HUES64 (cell line): ENCODE measurements around the gene USP19.

Experiments
- H3K27ac ChIP-seq: 2 replicates; pipeline ENCODE4 v1.7.0; 2013; ENCODE audit warnings: low read depth, low read length, inconsistent platforms
- H3K27me3 ChIP-seq: 2 replicates; pipeline ENCODE4 v1.6.1; 2013; ENCODE audit warnings: mild to moderate bottlenecking, low read length; ENCODE audit not compliant: insufficient read depth
- H3K36me3 ChIP-seq: 2 replicates; pipeline ENCODE4 v1.6.1; 2013; ENCODE audit warnings: mild to moderate bottlenecking, low read length; ENCODE audit not compliant: insufficient read depth
- H3K4me1 ChIP-seq: 2 replicates; pipeline ENCODE4 v1.6.1; 2013; ENCODE audit warnings: mild to moderate bottlenecking, low read length, moderate library complexity; ENCODE audit not compliant: insufficient read depth
- H3K4me3 ChIP-seq: 2 replicates; pipeline ENCODE4 v1.5.1; 2013; ENCODE audit warnings: mild to moderate bottlenecking, low read length, moderate library complexity
- H3K9ac ChIP-seq: 2 replicates; pipeline ENCODE4 v1.6.1; 2013; ENCODE audit warnings: mild to moderate bottlenecking, low read depth, low read length
- H3K9me3 ChIP-seq: 2 replicates; pipeline ENCODE4 v1.6.1; 2013; ENCODE audit warnings: low read depth, low read length; ENCODE audit not compliant: insufficient read depth
- WGBS: fragments of 150-250, 120-280 bp; methylation state at CpG from one replicate; pipeline ENCODE4 v1.1.7; 2013; ENCODE audit warnings: missing lambda C conversion rate; 5-methylcytosine and 5-hydroxymethylcytosine counted together

The USP19 gene

GRCh38 chr3:49132437-49133225 is 12.0 kb upstream of the USP19 start, which contains the start of gene LAMB2:
LAMB2 (minus strand) TSS chr3:49133050; CDS start chr3:49132867, 183 bp downstream.
- H3K4me3 ChIP-seq: peak within 1 kb of the TSS; percentile 89
- peak within 1 kb of the TSS; percentile 78; the same call in 1 of the 2 replicates for H3K27ac ChIP-seq

DNA sequence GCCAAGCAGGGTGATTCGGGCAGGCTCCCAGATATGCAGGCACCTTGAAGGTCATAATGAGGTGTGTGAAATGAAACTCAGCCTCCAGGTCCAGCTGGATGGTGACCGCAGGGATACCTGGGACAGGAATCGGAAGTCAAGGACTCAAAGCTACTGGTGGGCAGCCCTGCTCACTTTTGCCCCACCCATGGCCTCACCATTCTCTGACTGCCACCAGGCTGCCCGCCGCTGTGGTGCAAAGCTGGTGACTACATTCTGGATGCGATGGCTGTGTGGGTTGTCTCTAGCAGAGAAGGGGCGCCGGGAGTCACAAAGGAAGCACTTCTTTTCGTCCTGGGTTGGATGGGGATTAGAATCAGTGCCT is 11.4 kb upstream of the USP19 start:
- Histone ChIP-seq H3K9ac (peak overlapping the region; percentile 63), H3K36me3 (no peaks in the 10 kb centered on the region), H3K27ac (peak overlapping the region; percentile 78; the same call in 1 of the 2 replicates), H3K4me3 (peak overlapping the region; percentile 89), H3K4me1 (peaks cover 9% of the 10 kb centered on the region; the same call in 1 of the 2 replicates), H3K9me3 (no peaks in the 10 kb centered on the region), H3K27me3 (no peaks in the 10 kb centered on the region)
- 59% methylated on average over 9 of the region's 9 CpGs for WGBS

More at GRCh38 chr3:49132437-49133225, 12.0 kb upstream of the USP19 start, which contains the start of gene LAMB2:
- H3K9me3 ChIP-seq: no peaks in the 10 kb centered on the region
- H3K9ac ChIP-seq: peak within 1 kb of the TSS; percentile 63
- peaks cover 9% of the 10 kb centered on the region; the same call in 1 of the 2 replicates for H3K4me1 ChIP-seq
- H3K27me3 ChIP-seq: no peaks in the 10 kb centered on the region
- H3K36me3 ChIP-seq: no peaks in the 10 kb centered on the region
- 4% methylated on average over 28 of the region's 28 CpGs for whole genome bisulfite sequencing

GRCh38 chr3:49131576-49131975 is 11.0 kb upstream of the USP19 start:
- H3K4me3 ChIP-seq: peak overlapping the region; percentile 89
- WGBS: 95% methylated on average over 6 of the region's 6 CpGs
- no peak overlapping the region for H3K27ac ChIP-seq
- H3K9me3 ChIP-seq: no peaks in the 10 kb centered on the region
- no peaks in the 10 kb centered on the region for H3K36me3 ChIP-seq
- 0 out of 2 replicates have a peak overlapping the region, but pooled peaks have one; percentile 63 for H3K9ac ChIP-seq
- H3K27me3 ChIP-seq: no peaks in the 10 kb centered on the region
- H3K4me1 ChIP-seq: peaks cover 9% of the 10 kb centered on the region; the same call in 1 of the 2 replicates

- Histone ChIP-seq H3K9ac (no peak overlapping the region), H3K27ac (no peak overlapping the region), H3K36me3 (no peaks in the 10 kb centered on the region), H3K9me3 (no peaks in the 10 kb centered on the region), H3K4me1 (peaks cover 9% of the 10 kb centered on the region; the same call in 1 of the 2 replicates), H3K4me3 (no peak overlapping the region), H3K27me3 (no peaks in the 10 kb centered on the region)
- 93% methylated on average over 12 of the region's 12 CpGs for WGBS
Measured at GRCh38 chr3:49131040-49131439, 10.4 kb upstream of the USP19 start.

- WGBS: 90% methylated on average over 14 of the region's 14 CpGs
- Histone ChIP-seq H3K36me3 (peaks cover 27% of the 10 kb centered on the region), H3K4me3 (no peak overlapping the region), H3K27ac (no peak overlapping the region), H3K4me1 (no peaks in the 10 kb centered on the region), H3K27me3 (no peaks in the 10 kb centered on the region), H3K9ac (no peak overlapping the region), H3K9me3 (no peaks in the 10 kb centered on the region)
Measured at GRCh38 chr3:49124991-49125670, 4.5 kb upstream of the USP19 start.

DNA sequence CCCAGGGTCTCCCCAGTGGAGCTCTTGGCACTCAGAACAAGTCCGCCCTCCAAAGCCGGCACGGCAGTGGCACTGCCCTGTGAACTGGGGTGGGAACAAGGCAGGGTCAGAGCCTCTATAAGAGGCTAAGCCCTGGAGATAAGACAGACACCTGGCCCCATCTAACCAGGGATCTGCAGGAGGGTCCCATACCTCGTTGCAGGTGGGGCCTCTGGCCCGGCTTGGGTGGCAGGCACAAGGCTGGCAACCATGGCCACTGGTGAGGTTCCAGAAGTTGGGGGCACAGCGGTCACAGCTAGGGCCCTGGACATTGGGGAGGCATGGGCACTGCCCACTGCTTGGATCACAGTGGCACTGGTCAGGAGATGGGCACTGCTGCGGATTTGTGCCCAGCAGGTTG is 3.6 kb upstream of the USP19 start:
- Histone ChIP-seq H3K27me3 (no peaks in the 10 kb centered on the region), H3K36me3 (peaks cover 27% of the 10 kb centered on the region), H3K9ac (no peak overlapping the region), H3K4me1 (peaks cover 6% of the 10 kb centered on the region; the same call in 1 of the 2 replicates), H3K9me3 (no peaks in the 10 kb centered on the region), H3K27ac (no peak overlapping the region), H3K4me3 (no peak overlapping the region)
- WGBS: 94% methylated on average over 7 of the region's 7 CpGs

DNA sequence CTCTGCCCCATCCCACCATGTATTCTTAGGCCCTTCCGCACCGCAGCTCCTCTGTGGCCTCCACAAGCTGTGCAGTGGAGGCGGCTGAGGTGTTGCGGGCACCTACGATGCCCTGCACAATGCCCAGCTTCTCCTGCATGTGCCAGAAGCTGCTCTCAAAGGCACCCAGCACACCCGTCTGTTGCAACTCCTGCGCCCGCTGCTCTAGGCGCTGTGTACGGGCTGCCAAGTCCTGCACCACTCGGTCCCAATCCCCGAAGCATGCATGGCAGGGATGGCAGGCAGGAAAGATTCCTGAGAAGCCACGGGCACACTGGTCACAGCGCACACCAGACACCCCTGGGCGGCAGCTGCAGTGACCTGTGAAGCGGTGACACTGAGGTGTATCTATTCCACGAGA is 3.1 kb upstream of the USP19 start:
- H3K4me3 ChIP-seq: no peak overlapping the region
- H3K9me3 ChIP-seq: no peaks in the 10 kb centered on the region
- H3K36me3 ChIP-seq: peaks cover 33% of the 10 kb centered on the region
- H3K27ac ChIP-seq: no peak overlapping the region
- H3K9ac ChIP-seq: no peak overlapping the region
- H3K27me3 ChIP-seq: no peaks in the 10 kb centered on the region
- peaks cover 6% of the 10 kb centered on the region; the same call in 1 of the 2 replicates for H3K4me1 ChIP-seq
- 97% methylated on average over 17 of the region's 17 CpGs for WGBS

DNA sequence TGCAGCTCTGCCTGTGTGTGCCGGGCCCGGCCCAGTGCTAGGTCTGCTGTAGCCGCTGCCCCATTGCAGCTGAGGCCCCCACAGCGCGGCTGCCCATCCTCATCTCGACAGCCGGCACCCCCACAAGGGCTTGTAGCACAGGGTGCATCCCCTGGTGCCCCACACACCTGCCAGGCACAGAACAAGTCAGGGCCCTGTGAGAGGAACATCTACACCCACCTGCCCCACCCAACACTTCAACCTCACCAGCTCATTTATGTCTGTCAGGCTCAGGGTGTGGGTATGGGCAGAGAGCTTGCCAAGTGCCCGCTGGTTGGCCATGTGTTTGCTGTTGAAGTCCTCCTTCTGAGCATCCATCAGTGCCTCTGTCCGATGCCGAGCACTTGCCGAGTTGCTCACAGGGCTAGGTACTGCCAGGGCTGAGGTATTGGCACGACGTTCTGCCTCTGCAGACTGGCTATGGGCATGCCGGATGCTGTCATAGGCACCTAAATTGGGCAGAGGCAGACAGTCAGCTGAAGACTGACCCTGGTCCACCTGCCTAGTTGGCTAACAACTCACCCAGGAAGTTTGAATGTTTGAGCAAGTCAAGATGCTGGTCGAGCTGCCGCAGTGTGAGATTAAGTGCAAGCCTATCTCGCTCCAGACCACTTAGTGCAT is 2.4 kb upstream of the USP19 start:
- Histone ChIP-seq H3K4me1 (peaks cover 6% of the 10 kb centered on the region; the same call in 1 of the 2 replicates), H3K9ac (no peak overlapping the region), H3K36me3 (peaks cover 39% of the 10 kb centered on the region), H3K9me3 (no peaks in the 10 kb centered on the region), H3K27me3 (no peaks in the 10 kb centered on the region), H3K4me3 (no peak overlapping the region), H3K27ac (no peak overlapping the region)
- 95% methylated on average over 17 of the region's 17 CpGs for WGBS

- Histone ChIP-seq H3K4me1 (peaks cover 6% of the 10 kb centered on the region; the same call in 1 of the 2 replicates), H3K27ac (no peak overlapping the region), H3K9me3 (no peaks in the 10 kb centered on the region), H3K9ac (no peak overlapping the region), H3K36me3 (peaks cover 45% of the 10 kb centered on the region), H3K27me3 (no peaks in the 10 kb centered on the region), H3K4me3 (no peak overlapping the region)
- 97% methylated on average over 7 of the region's 7 CpGs for WGBS
Measured at GRCh38 chr3:49122451-49122850, 1.8 kb upstream of the USP19 start.

DNA sequence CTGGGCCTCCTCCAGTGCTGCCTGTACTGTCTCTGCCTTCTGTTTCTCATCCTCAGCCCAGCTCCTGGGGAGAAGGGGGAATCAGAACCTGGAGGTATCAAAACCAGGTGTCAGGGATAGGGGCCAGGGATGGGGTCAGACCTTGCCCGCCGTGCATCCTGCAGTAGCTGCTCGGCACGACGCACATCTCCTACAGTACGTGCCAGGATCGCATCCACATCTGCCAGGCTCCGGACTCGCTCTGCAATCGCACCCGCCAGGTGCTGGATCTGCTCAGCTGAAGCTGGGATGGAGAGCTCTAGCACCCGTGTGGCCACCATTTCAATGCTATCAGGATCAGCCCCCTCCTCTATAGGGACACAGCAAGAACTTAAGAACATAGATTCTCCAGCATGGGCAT is 1.4 kb upstream of the USP19 start:
- Histone ChIP-seq H3K27me3 (no peaks in the 10 kb centered on the region), H3K9me3 (no peaks in the 10 kb centered on the region), H3K9ac (no peak overlapping the region), H3K4me1 (peaks cover 6% of the 10 kb centered on the region; the same call in 1 of the 2 replicates), H3K27ac (no peak overlapping the region), H3K4me3 (no peak overlapping the region), H3K36me3 (peaks cover 49% of the 10 kb centered on the region)
- WGBS: 95% methylated on average over 12 of the region's 12 CpGs
